ENCODE results near the gene AOPEP. TPM values are rescaled to one million over a fixed set of nuclear protein-coding genes. Genes with fewer than 3 reads are reported as not detected.

AOPEP gene
- polyA plus RNA-seq, 1 experiment = 40.0 TPM

DNA sequence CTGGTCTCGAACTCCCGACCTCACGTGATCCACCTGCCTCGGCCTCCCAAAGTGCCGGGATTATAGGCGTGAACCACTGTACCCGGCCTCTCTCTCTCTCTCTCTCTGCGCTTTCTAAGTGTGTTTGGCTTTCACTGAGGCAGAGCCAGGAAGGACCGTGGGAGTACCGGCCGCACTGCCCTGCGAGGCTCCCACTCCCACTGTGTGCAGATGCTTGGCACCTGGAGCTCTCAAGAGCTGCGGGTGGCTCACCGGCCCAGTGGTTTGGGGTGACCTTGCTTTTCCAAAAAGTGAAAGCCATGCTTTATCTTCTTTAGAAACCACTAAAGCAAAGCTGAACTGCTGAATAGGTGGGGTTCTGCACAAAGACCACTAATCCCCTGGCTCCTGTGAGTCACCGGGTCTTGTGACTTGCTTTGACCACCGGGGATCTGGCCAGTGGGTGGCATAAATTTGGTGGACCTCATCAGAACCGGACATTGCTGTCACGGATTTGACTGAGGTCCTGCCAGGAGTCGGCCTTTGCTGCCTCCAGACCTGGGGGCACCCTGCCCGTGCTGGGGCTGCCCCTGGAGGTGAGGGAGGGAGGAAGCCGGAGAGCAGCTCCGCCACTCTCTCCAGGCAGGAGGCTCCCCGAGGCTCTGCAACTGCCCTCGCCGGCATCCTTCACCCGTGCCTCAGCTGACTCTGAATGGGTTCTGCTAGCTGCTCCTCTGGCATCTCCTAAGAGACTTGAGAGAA is 362.1 kb downstream of the AOPEP start:
- Histone ChIP-seq H3K27ac (ENCODE audit: low read depth, low read length) (no peak overlapping the region), H3K27me3 (ENCODE audit: control insufficient read depth, insufficient read depth, low read length) (no peaks in the 10 kb centered on the region), H3K9me3 (ENCODE audit: control insufficient read depth, insufficient read depth, low read length) (no peaks in the 10 kb centered on the region; the same call in 1 of the 2 replicates), H3K4me3 (ENCODE audit: low read depth, low read length) (no peak overlapping the region)
- POLR2A ChIA-PET = interaction anchor here (0.6 kb wide), 1 partner anchor 407 kb away, joined by 3 read pairs; no protein-coding TSS in a partner anchor
- TF ChIP-seq, protein P1, sequence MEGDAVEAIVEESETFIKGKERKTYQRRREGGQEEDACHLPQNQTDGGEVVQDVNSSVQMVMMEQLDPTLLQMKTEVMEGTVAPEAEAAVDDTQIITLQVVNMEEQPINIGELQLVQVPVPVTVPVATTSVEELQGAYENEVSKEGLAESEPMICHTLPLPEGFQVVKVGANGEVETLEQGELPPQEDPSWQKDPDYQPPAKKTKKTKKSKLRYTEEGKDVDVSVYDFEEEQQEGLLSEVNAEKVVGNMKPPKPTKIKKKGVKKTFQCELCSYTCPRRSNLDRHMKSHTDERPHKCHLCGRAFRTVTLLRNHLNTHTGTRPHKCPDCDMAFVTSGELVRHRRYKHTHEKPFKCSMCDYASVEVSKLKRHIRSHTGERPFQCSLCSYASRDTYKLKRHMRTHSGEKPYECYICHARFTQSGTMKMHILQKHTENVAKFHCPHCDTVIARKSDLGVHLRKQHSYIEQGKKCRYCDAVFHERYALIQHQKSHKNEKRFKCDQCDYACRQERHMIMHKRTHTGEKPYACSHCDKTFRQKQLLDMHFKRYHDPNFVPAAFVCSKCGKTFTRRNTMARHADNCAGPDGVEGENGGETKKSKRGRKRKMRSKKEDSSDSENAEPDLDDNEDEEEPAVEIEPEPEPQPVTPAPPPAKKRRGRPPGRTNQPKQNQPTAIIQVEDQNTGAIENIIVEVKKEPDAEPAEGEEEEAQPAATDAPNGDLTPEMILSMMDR (IDR thresholded peaks at IDR 0.05; ENCODE audit: low read depth, low read length) = no peak
- CTCF ChIA-PET = interaction anchor here (0.5 kb wide), 1 partner anchor 9 kb away, joined by 3 read pairs; no protein-coding TSS in a partner anchor
- DNase-seq (ENCODE audit: low read depth, low spot score) = no peak

DNA sequence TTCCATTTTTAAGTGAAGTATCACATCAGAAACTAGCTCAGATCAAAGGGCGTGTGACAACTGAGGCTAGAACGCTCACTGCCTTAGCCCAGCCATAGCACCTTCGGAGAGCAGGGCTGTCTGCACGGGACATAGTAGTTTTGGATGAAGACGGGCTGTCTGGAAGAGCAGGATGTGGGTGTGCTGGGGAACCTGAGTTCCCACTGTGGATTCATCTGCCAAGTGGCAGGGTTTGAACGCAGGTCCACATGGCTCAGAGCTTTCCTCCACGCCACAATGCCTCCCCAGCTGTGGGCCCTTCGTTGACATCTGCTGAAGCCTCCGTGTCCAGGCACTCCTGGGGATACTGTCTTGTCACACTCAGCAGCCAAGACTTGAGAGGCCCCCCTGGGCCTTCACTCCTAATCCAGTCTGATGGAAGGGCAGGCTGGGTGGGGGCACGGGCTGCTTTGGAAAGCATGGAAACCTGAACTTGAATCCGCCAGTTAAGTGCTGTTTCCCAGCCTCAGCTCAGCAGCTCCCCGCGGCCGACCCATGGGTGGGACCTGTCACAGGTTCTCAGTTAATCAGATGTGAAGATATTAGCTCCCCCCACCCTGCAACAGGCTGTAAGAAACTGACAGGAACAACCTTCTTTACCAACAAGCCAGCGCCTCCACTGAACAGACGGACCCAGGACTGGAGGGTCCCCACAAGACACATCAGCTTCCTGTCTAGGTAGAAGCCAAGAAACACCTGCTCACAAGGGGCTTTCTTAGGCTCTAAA is 362.9 kb downstream of the AOPEP start:
- Histone ChIP-seq H3K4me3 (ENCODE audit: low read depth, low read length) (no peak overlapping the region), H3K9me3 (ENCODE audit: control insufficient read depth, insufficient read depth, low read length) (no peaks in the 10 kb centered on the region; the same call in 1 of the 2 replicates), H3K27ac (ENCODE audit: low read depth, low read length) (no peak overlapping the region), H3K27me3 (ENCODE audit: control insufficient read depth, insufficient read depth, low read length) (no peaks in the 10 kb centered on the region)
- DNase-seq (ENCODE audit: low read depth, low spot score) = no peak
- POLR2A ChIA-PET = interaction anchor here (0.7 kb wide), 1 partner anchor 181 kb away, joined by 3 read pairs; no protein-coding TSS in a partner anchor
- CTCF ChIA-PET = interaction anchor here (1.1 kb wide), 1 partner anchor 420 kb away, joined by 3 read pairs; no protein-coding TSS in a partner anchor
- TF ChIP-seq, protein P1 (IDR thresholded peaks at IDR 0.05; ENCODE audit: low read depth, low read length) = no peak

DNA sequence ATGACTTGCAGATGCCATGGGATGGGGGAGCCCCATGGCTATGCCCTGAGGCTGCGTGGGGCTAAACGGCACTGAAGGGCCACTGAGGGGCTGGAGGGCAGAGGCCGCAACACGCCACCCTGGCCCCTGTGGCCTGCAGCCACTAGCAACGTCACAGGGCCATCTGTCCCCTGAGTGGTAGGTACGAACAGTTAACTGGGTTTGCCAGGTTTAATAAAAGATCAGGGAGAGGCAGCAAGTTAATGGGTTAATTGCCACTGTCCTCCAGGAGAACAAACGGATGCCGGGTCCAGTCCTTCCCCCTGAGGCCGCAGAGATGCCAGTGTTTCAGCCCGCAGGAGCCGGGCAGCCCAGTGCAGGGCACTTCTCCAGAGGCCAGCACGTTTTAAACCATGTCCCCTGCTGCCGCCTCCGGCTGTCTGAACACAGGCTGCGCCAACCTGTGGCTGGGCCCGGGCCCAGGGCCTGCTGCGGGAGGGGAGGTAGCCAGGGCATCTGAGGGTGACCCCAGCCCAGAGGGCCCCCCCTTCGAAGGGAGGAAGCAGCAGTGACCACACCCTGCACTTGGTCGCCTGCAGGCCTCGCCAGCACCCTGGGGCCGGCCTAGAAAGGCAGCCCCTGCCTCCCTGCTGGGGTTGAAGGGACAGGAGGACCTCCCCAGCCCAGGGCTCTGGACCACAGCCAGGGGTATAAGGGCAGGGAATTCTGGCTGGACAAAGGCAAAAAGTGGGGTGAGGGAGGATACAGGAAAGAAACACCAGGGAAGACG is 363.7 kb downstream of the AOPEP start:
- no peak for DNase-seq (ENCODE audit: low read depth, low spot score)
- H3K4me3 ChIP-seq (ENCODE audit: low read depth, low read length) = no peak overlapping the region
- H3K27me3 ChIP-seq (ENCODE audit: control insufficient read depth, insufficient read depth, low read length) = no peaks in the 10 kb centered on the region
- H3K9me3 ChIP-seq (ENCODE audit: control insufficient read depth, insufficient read depth, low read length) = no peaks in the 10 kb centered on the region; the same call in 1 of the 2 replicates
- ChIA-PET CTCF (interaction anchor here (1.1 kb wide), 1 partner anchor 421 kb away, joined by 3 read pairs; no protein-coding TSS in a partner anchor), POLR2A (interaction anchor here (0.7 kb wide), 1 partner anchor 182 kb away, joined by 3 read pairs; no protein-coding TSS in a partner anchor)
- TF ChIP-seq, protein P1 (IDR thresholded peaks at IDR 0.05; ENCODE audit: low read depth, low read length) = no peak
- H3K27ac ChIP-seq (ENCODE audit: low read depth, low read length) = no peak overlapping the region

DNA sequence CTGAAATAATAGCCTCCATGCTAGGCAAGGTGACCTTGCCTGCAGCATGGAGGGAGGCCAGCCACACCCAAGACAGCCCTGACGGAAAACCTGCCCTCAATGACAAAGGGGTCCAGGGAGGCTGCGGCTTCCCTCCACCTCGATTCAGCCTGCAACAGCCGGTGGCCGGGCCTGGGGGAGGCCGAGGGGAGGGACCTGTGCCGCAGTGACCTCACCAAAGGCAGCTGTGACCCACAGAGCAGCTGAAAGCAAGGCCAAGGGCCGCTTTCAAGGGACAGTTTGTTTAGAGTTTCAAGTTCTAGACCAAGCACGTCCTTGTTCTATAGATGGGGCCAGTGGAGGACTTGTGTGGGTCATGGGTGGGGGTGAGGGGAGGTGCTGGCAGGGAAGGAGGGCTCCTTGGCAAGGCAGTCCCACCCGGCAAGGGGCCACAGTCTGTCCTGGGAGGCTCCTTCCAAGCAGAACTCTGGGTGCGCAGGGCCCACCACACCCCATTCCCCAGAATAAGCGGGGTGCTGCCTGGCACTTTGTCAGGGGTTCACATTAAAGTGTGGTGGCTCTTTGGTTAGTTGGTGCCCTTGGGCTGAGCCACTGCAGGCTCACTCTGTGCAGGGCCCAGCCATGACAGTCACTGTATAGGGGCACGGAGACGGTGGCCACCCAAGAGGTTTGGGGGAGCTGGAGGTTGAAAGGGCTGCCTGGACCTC is 364.5 kb downstream of the AOPEP start:
- peak overlapping the region; percentile 47 for H3K27ac ChIP-seq (ENCODE audit: low read depth, low read length)
- no peaks in the 10 kb centered on the region for H3K27me3 ChIP-seq (ENCODE audit: control insufficient read depth, insufficient read depth, low read length)
- no peaks in the 10 kb centered on the region; the same call in 1 of the 2 replicates for H3K9me3 ChIP-seq (ENCODE audit: control insufficient read depth, insufficient read depth, low read length)
- no peak for DNase-seq (ENCODE audit: low read depth, low spot score)
- no peak overlapping the region for H3K4me3 ChIP-seq (ENCODE audit: low read depth, low read length)
- ChIA-PET POLR2A (no interaction called here), CTCF (no interaction called here)
- TF ChIP-seq, protein P1 (IDR thresholded peaks at IDR 0.05; ENCODE audit: low read depth, low read length) = no peak
